Adrenal gland (tissue), 5 donors: ENCODE results near the gene GTSE1.

Experiments
- CTCF ChIP-seq, 6 experiments: fragments of 450-650 bp in 4 of 6; fragments of 200-600 bp in 2 of 6; sonication (generic) in 1 of 6; IDR thresholded peaks; 1 replicate in 5 of 6; 2 replicates in 1 of 6; pipeline versions ENCODE4 v1.5.1 to v1.8.0; 2016 to 2021; ENCODE audit warnings: antibody characterized with exemption in 6 of 6, mild to moderate bottlenecking in 2 of 6, moderate library complexity in 1 of 6
- POLR2A ChIP-seq, 2 donors: fragments of 450-650 bp; IDR thresholded peaks; one replicate each; pipeline ENCODE4 v1.6.1; 2017; ENCODE audit warnings: antibody characterized with exemption in 2 of 2, mild to moderate bottlenecking in 2 of 2, moderate library complexity in 1 of 2
- donor health status: DM: no; HTN: no; CAD: no.

GRCh38 chr22:46250035-46250782, 46.5 kb upstream of the GTSE1 start, which contains the start of gene CDPF1:
- TF ChIP-seq CTCF (IDR thresholded peaks at IDR 0.05) = peak in 1 of 6 experiments; percentile 27
- peak in 1 of 2 donors; percentile 91 for TF ChIP-seq POLR2A (IDR thresholded peaks at IDR 0.05)
